Esophagus squamous epithelium (tissue), 5 donors: ENCODE results near the gene CCDC13. TPM values are rescaled to one million over a fixed set of nuclear protein-coding genes. Genes with fewer than 3 reads are reported as not detected.
A peak's percentile ranks its signal among the peaks of the same experiment; 100 is the strongest.

Experiments
- DNase-seq: peaks from one replicate; lab custom pipeline; 2025; lab: John Stamatoyannopoulos, UW
- H3K27ac ChIP-seq, 4 donors: fragments of 200-600 bp; sonication (generic); one replicate each; pipeline ENCODE4 v1.5.1; 2016 to 2019; ENCODE audit warnings: mild to moderate bottlenecking in 1 of 4
- H3K27me3 ChIP-seq, 4 donors: fragments of 200-600 bp; sonication (generic); 1 replicate in 3 of 4; 2 replicates in 1 of 4; pipeline versions ENCODE4 v1.5.1 to v1.6.0; 2017 to 2021; ENCODE audit warnings: antibody characterized with exemption in 1 of 4
- H3K36me3 ChIP-seq, 3 donors: fragments of 200-600 bp; sonication (generic); one replicate each; pipeline ENCODE4 v1.5.1; 2016 to 2019
- H3K4me1 ChIP-seq, 3 donors: fragments of 200-600 bp; sonication (generic); one replicate each; pipeline ENCODE4 v1.5.1; 2017 to 2019
- H3K4me3 ChIP-seq, 4 donors: fragments of 200-600 bp; sonication (generic); 1 replicate in 3 of 4; 2 replicates in 1 of 4; pipeline ENCODE4 v1.5.1; 2016 to 2019; ENCODE audit warnings: mild to moderate bottlenecking in 2 of 4, moderate library complexity in 1 of 4
- H3K9me3 ChIP-seq, 3 donors: fragments of 200-600 bp; sonication (generic); one replicate each; pipeline ENCODE4 v1.5.1; 2016 to 2019
- POLR2A ChIP-seq, 4 donors: fragments of 450-650 bp; IDR thresholded peaks; one replicate each; pipeline ENCODE4 v1.6.1; 2017; ENCODE audit warnings: antibody characterized with exemption in 4 of 4, mild to moderate bottlenecking in 4 of 4, moderate library complexity in 3 of 4
- WGBS, 2 donors: methylation state at CpG; one replicate each; pipeline ENCODE4 v1.1.5; 2018; 5-methylcytosine and 5-hydroxymethylcytosine counted together
- intact Hi-C: fragments of 100-400 bp; cut with DNase I; formaldehyde crosslinking; loops from one replicate; pipeline ENCODE4 v1.15.0; 2022
- total RNA-seq, 4 donors: library from RNA; depleted of rRNA; stranded (reverse); fragments of >200 nt; gene quantifications; one replicate each; pipeline ENCODE4 v1.1.0, GENCODE V29; 2016
- TF ChIP-seq, protein P1 (sequence below), 6 experiments: fragments of 450-650 bp in 4 of 6; fragments of 200-600 bp in 2 of 6; sonication (generic) in 2 of 6; IDR thresholded peaks; one replicate each; pipeline ENCODE4 v1.5.1; 2016 to 2019; ENCODE audit warnings: antibody characterized with exemption in 6 of 6, mild to moderate bottlenecking in 4 of 6, moderate library complexity in 4 of 6
- donor health status: DM: yes; HTN: yes; CAD: no.

CCDC13 gene
- total RNA-seq, 4 donors from 2014 or later = 0.62 to 1.3 TPM; not detected in 2

DNA sequence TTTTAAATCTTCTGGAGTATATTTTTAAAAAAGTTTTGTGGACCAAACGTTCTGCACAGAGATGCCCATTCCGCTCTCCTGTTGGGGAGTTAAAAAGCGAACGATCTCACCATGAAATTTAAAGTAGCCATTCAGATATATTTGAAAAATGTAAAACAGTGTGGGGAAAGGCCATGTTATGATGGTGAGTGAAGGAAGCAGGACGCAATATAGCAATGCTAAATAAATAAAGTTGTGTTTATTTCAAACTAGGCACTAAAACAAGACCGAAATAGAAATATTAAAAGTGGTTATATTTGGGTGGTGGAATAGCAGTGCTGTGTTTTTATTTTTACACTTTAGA, 327 bp upstream of the CCDC13 start:
- no peak for TF ChIP-seq POLR2A (IDR thresholded peaks at IDR 0.05)
- TF ChIP-seq, protein P1, sequence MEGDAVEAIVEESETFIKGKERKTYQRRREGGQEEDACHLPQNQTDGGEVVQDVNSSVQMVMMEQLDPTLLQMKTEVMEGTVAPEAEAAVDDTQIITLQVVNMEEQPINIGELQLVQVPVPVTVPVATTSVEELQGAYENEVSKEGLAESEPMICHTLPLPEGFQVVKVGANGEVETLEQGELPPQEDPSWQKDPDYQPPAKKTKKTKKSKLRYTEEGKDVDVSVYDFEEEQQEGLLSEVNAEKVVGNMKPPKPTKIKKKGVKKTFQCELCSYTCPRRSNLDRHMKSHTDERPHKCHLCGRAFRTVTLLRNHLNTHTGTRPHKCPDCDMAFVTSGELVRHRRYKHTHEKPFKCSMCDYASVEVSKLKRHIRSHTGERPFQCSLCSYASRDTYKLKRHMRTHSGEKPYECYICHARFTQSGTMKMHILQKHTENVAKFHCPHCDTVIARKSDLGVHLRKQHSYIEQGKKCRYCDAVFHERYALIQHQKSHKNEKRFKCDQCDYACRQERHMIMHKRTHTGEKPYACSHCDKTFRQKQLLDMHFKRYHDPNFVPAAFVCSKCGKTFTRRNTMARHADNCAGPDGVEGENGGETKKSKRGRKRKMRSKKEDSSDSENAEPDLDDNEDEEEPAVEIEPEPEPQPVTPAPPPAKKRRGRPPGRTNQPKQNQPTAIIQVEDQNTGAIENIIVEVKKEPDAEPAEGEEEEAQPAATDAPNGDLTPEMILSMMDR (IDR thresholded peaks at IDR 0.05) = no peak
- WGBS, 2 donors = 10 to 13% methylated on average over 6 of the region's 6 CpGs
- Histone ChIP-seq H3K27me3 (no peaks in the 10 kb centered on the region), H3K27ac (peak overlapping the region; percentile 36 to 90 (median 62)), H3K36me3 (no peaks in the 10 kb centered on the region), H3K9me3 (no peaks in the 10 kb centered on the region), H3K4me1 (peaks cover 0 to 33% (median 7%) of the 10 kb centered on the region in 3 donors), H3K4me3 (peak overlapping the region; percentile 29 to 70 (median 42))
- no peak for DNase-seq
- intact Hi-C loops = no loop called here

DNA sequence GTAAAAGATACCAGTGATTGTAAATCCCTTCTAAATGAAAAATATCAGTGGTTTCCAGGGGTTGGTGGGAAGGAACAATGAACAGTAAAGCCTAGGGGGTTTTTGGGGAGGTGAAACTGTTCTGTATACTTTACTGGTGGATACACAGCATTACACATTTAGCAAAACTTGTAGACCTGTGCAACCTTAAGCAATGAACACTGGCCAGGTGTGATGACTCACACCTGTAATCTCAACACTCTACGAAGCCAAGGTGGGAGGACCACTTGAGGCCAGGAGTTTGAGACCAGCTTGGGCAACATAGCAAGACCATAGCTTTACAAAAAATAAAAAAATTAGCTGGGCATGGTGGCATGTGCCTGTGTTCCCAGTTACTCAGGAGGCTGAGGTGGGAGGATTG, 1.8 kb downstream of the CCDC13 start:
- intact Hi-C loops = no loop called here
- Histone ChIP-seq H3K9me3 (no peaks in the 10 kb centered on the region), H3K4me1 (peaks cover 0 to 18% (median 0%) of the 10 kb centered on the region in 3 donors), H3K27ac (no peak overlapping the region), H3K27me3 (no peaks in the 10 kb centered on the region), H3K4me3 (no peak overlapping the region), H3K36me3 (no peaks in the 10 kb centered on the region)
- 20 to 40% methylated on average over 1 of the region's 1 CpG for WGBS, 2 donors
- TF ChIP-seq POLR2A (IDR thresholded peaks at IDR 0.05) = no peak
- TF ChIP-seq, protein P1 (IDR thresholded peaks at IDR 0.05) = no peak
- DNase-seq = no peak

DNA sequence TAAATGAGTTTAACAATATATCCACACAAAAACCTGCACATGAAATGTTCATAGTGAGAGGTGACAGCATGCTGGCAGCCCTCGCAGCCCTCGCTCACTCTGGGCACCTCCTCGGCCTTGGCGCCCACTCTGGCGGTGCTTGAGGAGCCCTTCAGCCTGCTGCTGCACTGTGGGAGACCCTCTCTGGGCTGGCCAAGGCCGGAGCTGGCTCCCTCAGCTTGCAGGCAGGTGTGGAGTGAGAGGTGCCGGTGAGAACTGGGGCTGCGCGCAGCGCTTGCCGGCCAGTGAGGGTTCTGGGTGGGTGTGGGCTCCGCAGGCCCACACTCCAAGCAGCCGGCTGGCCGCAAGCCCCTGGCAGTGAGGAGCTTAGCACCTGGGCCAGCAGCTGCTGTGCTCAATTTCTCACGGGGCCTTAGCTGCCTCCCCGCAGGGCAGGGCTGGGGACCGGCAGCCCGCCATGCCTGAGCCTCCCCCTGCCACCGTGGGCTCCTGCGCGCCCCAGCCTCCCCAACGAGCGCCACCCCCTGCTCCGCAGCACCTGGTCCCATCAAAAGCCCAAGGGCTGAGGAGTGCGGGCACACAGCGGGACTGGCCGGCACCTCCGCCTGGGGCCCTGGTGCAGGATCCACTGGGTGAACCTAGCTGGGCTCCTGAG, 3.4 kb downstream of the CCDC13 start:
- WGBS, 2 donors = 85 to 100% methylated on average over 5 to 9 of the region's 28 CpGs
- TF ChIP-seq, protein P1 (IDR thresholded peaks at IDR 0.05) = no peak
- TF ChIP-seq POLR2A (IDR thresholded peaks at IDR 0.05) = no peak
- Histone ChIP-seq H3K9me3 (no peaks in the 10 kb centered on the region), H3K36me3 (no peaks in the 10 kb centered on the region), H3K4me1 (peaks cover 0 to 20% (median 0%) of the 10 kb centered on the region in 3 donors), H3K27me3 (no peaks in the 10 kb centered on the region), H3K27ac (no peak overlapping the region), H3K4me3 (no peak overlapping the region)
- DNase-seq = no peak
- intact Hi-C loops = no loop called here

DNA sequence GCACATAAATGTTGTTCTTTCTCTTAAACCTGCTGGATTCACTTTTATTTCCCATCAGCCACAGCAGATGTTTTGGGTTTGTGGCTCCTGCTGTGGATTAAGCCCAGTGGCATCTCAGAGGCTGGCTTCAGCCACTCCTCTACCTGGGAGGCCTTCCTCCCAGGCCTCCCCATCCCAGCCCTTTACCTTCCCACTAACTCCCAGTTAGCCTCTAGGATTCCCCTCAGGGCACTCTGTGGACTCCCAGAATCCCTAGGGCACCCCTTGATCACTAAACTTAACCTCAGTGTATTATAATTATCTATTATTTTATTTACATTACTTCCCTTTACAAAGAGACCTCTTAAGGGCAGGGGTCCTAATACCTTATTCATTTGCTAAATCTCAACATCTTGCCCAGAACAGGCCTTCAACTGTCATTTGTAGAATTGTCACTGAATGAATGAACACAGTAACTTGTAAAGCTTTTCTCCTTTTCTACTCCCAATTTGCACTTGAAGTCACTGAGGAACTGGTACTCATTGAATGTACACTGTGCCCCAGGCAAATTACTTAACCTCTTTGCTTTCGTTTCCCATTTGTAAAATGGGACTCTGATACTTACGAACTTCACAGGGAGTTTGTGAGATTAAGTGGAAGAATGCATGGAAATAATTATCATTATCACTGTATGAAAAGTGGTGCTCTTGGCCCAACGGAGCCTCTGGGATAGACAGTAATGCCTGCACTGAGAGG, 8.3 kb downstream of the CCDC13 start:
- no peaks in the 10 kb centered on the region for H3K36me3 ChIP-seq
- H3K27me3 ChIP-seq = no peaks in the 10 kb centered on the region
- no peak for TF ChIP-seq POLR2A (IDR thresholded peaks at IDR 0.05)
- TF ChIP-seq, protein P1 (IDR thresholded peaks at IDR 0.05) = no peak
- H3K27ac ChIP-seq = no peak overlapping the region
- H3K4me3 ChIP-seq = no peak overlapping the region
- peaks cover 0 to 22% (median 5%) of the 10 kb centered on the region in 3 donors for H3K4me1 ChIP-seq
- WGBS, 2 donors = 34 to 43% methylated on average over 3 of the region's 3 CpGs
- intact Hi-C loops = no loop called here
- no peaks in the 10 kb centered on the region for H3K9me3 ChIP-seq
- no peak for DNase-seq

DNA sequence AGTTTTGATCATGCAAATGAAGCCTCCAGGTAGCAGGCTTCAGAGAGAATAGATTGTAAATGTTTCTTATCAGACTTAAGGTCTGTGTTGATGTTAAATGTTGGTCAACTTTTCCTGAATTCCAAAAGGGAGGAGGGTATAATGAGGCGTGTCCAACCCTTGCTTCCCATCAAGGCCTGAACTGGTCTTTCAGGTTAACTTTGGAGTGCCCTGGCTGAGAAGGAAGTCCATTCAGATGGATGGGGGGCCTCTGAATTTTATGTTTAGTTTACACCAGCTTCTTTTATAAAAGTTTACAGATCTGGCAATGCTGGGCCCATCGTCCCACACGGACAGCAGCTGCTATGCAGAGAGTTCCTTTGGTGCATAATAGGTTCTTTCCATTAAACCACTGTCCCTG, 8.9 kb downstream of the CCDC13 start:
- Histone ChIP-seq H3K27me3 (no peaks in the 10 kb centered on the region), H3K4me1 (peaks cover 0 to 22% (median 5%) of the 10 kb centered on the region in 3 donors), H3K9me3 (no peaks in the 10 kb centered on the region), H3K4me3 (no peak overlapping the region), H3K36me3 (no peaks in the 10 kb centered on the region), H3K27ac (no peak overlapping the region)
- 90 to 96% methylated on average over 3 of the region's 3 CpGs for WGBS, 2 donors
- DNase-seq = no peak
- no peak for TF ChIP-seq POLR2A (IDR thresholded peaks at IDR 0.05)
- TF ChIP-seq, protein P1 (IDR thresholded peaks at IDR 0.05) = no peak
- intact Hi-C loops = no loop called here
